ENCODE results near the gene PTPRT.

The PTPRT gene

GRCh38 chr20:42974347-42974746 lies 215.4 kb downstream of the PTPRT start:
- no peaks in the 10 kb centered on the region for H3K4me1 ChIP-seq (ENCODE audit: control insufficient read depth, insufficient read depth, low read length)
- H3K36me3 ChIP-seq (ENCODE audit: control insufficient read depth, insufficient read depth, low read length) = no peaks in the 10 kb centered on the region
- H3K27me3 ChIP-seq (ENCODE audit: control insufficient read depth, insufficient read depth, low read length) = no peaks in the 10 kb centered on the region
- no peak overlapping the region for H3K27ac ChIP-seq (ENCODE audit: low read depth, low read length)
- H3K9ac ChIP-seq (ENCODE audit: low read length) = no peak overlapping the region
- no peak overlapping the region for H3K4me3 ChIP-seq (ENCODE audit: low read length)

DNA sequence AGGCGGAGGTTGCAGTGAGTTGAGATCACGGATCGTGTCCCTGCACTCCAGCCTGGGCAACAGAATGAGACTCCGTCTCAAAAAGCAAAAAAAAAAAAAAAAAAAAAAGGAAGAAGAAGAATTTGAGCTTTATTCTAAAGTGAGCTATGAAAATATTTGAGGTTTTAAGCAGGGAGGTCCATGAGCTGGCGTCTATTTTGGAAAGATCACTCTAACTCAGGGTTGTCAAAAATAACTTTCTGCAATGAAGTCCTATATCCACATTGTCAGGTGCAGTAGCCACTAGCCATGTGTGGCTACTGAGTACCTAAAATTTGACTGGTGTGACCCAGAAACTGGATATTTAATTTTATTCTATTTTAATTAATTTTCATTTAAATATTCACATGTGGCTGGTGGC lies 217.1 kb downstream of the PTPRT start:
- H3K27me3 ChIP-seq (ENCODE audit: control insufficient read depth, insufficient read depth, low read length) = no peaks in the 10 kb centered on the region

GRCh38 chr20:42968746-42969145 lies 221.0 kb downstream of the PTPRT start:
- H3K4me3 ChIP-seq (ENCODE audit: low read length) = no peak overlapping the region
- H3K9ac ChIP-seq (ENCODE audit: low read length) = no peak overlapping the region
- no peaks in the 10 kb centered on the region for H3K36me3 ChIP-seq (ENCODE audit: control insufficient read depth, insufficient read depth, low read length)
- H3K27ac ChIP-seq (ENCODE audit: low read depth, low read length) = no peak overlapping the region
- H3K27me3 ChIP-seq (ENCODE audit: control insufficient read depth, insufficient read depth, low read length) = no peaks in the 10 kb centered on the region
- no peaks in the 10 kb centered on the region for H3K4me1 ChIP-seq (ENCODE audit: control insufficient read depth, insufficient read depth, low read length)

More for the DNA sequence above, 217.1 kb downstream of the PTPRT start:
- no peak overlapping the region for H3K27ac ChIP-seq (ENCODE audit: low read depth, low read length)
- H3K4me3 ChIP-seq (ENCODE audit: low read length) = no peak overlapping the region
- H3K9ac ChIP-seq (ENCODE audit: low read length) = no peak overlapping the region
- no peaks in the 10 kb centered on the region for H3K36me3 ChIP-seq (ENCODE audit: control insufficient read depth, insufficient read depth, low read length)
- no peaks in the 10 kb centered on the region for H3K4me1 ChIP-seq (ENCODE audit: control insufficient read depth, insufficient read depth, low read length)

GRCh38 chr20:42963796-42964195 lies 225.9 kb downstream of the PTPRT start:
- Histone ChIP-seq H3K27ac (ENCODE audit: low read depth, low read length) (no peak overlapping the region), H3K36me3 (ENCODE audit: control insufficient read depth, insufficient read depth, low read length) (no peaks in the 10 kb centered on the region), H3K9ac (ENCODE audit: low read length) (no peak overlapping the region), H3K4me1 (ENCODE audit: control insufficient read depth, insufficient read depth, low read length) (no peaks in the 10 kb centered on the region), H3K27me3 (ENCODE audit: control insufficient read depth, insufficient read depth, low read length) (no peaks in the 10 kb centered on the region), H3K4me3 (ENCODE audit: low read length) (no peak overlapping the region)

DNA sequence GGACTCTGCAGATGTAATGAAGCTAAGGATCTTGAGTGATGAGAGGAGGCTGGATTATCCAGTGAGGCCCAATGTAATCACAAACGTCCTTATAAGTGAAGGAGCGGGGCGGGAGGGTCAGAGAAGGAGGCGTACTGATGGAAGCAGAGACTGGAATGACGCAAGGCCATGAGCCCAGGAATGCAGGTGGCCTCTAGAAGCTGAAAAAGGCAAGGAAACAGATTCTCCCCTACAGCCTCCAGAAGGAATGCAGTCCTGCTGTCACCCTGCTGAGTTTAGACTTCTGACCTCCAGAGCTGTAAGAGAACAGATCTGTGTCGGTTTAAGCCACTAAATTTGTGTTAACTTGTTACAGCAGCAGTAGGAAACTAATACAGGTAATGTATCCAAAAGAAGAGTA lies 227.9 kb downstream of the PTPRT start:
- H3K4me3 ChIP-seq (ENCODE audit: low read length) = no peak overlapping the region
- H3K4me1 ChIP-seq (ENCODE audit: control insufficient read depth, insufficient read depth, low read length) = no peaks in the 10 kb centered on the region
- no peak overlapping the region for H3K27ac ChIP-seq (ENCODE audit: low read depth, low read length)
- no peak overlapping the region for H3K9ac ChIP-seq (ENCODE audit: low read length)
- no peaks in the 10 kb centered on the region for H3K27me3 ChIP-seq (ENCODE audit: control insufficient read depth, insufficient read depth, low read length)
- no peaks in the 10 kb centered on the region for H3K36me3 ChIP-seq (ENCODE audit: control insufficient read depth, insufficient read depth, low read length)

GRCh38 chr20:42959996-42960395 lies 229.7 kb downstream of the PTPRT start:
- H3K27ac ChIP-seq (ENCODE audit: low read depth, low read length) = no peak overlapping the region
- no peaks in the 10 kb centered on the region for H3K36me3 ChIP-seq (ENCODE audit: control insufficient read depth, insufficient read depth, low read length)
- no peak overlapping the region for H3K4me3 ChIP-seq (ENCODE audit: low read length)
- no peaks in the 10 kb centered on the region for H3K4me1 ChIP-seq (ENCODE audit: control insufficient read depth, insufficient read depth, low read length)
- no peak overlapping the region for H3K9ac ChIP-seq (ENCODE audit: low read length)
- no peaks in the 10 kb centered on the region for H3K27me3 ChIP-seq (ENCODE audit: control insufficient read depth, insufficient read depth, low read length)

DNA sequence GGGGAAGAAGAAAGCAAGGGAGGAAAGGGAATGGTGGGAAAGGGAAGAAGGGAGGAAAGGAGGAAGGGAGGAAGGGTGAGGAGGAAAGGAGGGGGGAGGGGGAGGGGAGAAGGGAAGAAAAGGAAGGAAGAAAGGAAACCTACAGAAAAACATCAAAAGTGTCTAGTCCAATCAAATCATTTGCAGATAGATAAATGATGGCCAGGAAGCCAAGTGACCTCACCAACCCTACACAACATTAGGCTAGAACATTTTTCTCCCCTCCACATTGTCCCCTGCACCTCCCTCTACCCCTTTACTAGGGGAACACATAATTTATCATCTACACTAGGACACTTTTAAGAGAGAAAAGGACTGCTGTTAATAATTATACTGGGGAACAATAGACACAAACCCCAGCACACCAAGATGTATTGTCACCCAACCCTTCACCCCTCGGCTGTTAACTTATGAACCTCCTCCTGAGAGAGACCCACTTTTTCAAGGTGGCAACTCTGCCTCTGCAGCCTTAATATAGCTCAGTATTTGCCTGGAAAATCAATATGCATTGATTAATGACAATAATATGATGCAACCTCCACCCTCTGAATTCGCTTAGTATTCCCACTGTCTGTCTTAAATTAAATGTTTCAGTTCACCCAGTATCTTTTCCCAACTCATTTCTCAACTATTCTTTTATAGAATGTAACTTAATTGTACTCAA lies 231.2 kb downstream of the PTPRT start:
- no peaks in the 10 kb centered on the region for H3K4me1 ChIP-seq (ENCODE audit: control insufficient read depth, insufficient read depth, low read length)
- no peak overlapping the region for H3K27ac ChIP-seq (ENCODE audit: low read depth, low read length)
- no peak overlapping the region for H3K9ac ChIP-seq (ENCODE audit: low read length)
- H3K27me3 ChIP-seq (ENCODE audit: control insufficient read depth, insufficient read depth, low read length) = no peaks in the 10 kb centered on the region
- no peaks in the 10 kb centered on the region for H3K36me3 ChIP-seq (ENCODE audit: control insufficient read depth, insufficient read depth, low read length)
- H3K4me3 ChIP-seq (ENCODE audit: low read length) = no peak overlapping the region

DNA sequence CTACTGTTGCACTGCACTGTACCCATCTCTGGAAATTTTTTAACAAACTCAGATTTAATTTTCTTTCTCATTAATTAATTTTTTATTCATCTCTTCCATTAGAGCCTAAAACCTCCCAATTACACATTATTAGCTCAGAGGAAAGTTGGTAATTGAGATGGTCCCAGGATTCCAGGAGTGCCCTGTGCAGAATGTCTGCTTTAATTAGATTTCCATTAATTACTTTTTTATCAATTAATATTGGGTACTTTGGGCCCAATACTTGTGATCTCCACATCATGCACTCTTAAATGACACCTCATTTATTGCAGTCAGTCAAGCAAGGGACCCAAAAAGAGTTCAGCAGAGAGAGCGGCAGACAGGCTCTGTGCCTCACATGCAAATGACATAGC lies 232.0 kb downstream of the PTPRT start:
- no peaks in the 10 kb centered on the region for H3K27me3 ChIP-seq (ENCODE audit: control insufficient read depth, insufficient read depth, low read length)
- no peak overlapping the region for H3K27ac ChIP-seq (ENCODE audit: low read depth, low read length)
- no peaks in the 10 kb centered on the region for H3K36me3 ChIP-seq (ENCODE audit: control insufficient read depth, insufficient read depth, low read length)
- no peaks in the 10 kb centered on the region for H3K4me1 ChIP-seq (ENCODE audit: control insufficient read depth, insufficient read depth, low read length)
- H3K4me3 ChIP-seq (ENCODE audit: low read length) = no peak overlapping the region
- no peak overlapping the region for H3K9ac ChIP-seq (ENCODE audit: low read length)

DNA sequence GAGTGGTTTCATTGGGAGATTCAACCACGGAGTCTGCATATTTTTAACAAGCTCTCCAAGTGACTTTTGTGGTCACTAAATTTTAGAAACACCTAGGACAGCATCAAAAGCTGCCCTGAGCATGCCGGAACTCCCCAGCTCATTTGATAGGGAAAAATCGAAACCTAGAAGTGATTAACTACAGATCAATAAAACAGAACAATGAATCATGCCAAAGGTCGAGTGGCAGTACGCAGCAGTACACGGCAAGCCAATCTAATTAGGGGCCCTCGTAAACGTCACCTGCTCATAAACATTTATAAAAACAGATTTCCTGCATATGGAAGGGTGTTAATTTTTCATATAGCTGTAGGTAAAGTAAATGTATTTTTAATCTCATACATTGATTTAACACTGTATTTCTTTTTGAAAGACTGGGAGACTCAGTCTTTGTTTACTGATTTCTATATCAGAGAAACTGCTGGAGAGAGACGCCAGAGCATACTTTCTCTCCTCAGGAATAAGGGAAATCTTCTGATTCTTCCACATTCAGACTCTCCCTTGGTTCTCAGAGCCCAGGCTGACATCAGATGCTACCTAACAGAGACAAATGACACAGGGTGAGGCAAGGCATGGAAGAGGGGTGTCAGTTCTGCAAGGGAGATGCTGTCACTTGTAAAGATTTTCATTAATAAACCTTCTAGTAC lies 232.5 kb downstream of the PTPRT start:
- Histone ChIP-seq H3K27me3 (ENCODE audit: control insufficient read depth, insufficient read depth, low read length) (no peaks in the 10 kb centered on the region), H3K4me1 (ENCODE audit: control insufficient read depth, insufficient read depth, low read length) (no peaks in the 10 kb centered on the region), H3K36me3 (ENCODE audit: control insufficient read depth, insufficient read depth, low read length) (no peaks in the 10 kb centered on the region), H3K27ac (ENCODE audit: low read depth, low read length) (no peak overlapping the region), H3K4me3 (ENCODE audit: low read length) (no peak overlapping the region), H3K9ac (ENCODE audit: low read length) (no peak overlapping the region)

DNA sequence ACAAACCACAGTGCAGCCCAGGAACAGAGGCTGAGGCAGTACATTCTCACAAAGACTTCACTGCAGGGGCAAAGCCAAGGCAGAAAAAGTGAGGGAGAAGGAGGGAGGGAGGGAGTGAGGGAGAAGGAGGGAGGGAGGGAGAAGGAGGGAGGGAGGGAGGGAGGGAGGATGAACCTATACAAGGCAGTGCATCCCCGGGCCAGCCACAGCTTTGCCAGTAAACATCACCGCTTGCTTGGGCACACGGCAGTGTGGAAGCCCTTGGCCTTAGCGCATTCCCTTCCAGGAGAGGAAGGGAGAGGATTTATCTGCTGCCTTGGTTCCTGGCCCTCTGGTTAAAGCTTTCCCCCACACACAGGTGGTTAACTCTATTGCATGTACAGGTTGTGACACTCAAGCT lies 234.0 kb downstream of the PTPRT start:
- Histone ChIP-seq H3K4me3 (ENCODE audit: low read length) (no peak overlapping the region), H3K36me3 (ENCODE audit: control insufficient read depth, insufficient read depth, low read length) (no peaks in the 10 kb centered on the region), H3K27me3 (ENCODE audit: control insufficient read depth, insufficient read depth, low read length) (no peaks in the 10 kb centered on the region), H3K4me1 (ENCODE audit: control insufficient read depth, insufficient read depth, low read length) (no peaks in the 10 kb centered on the region), H3K27ac (ENCODE audit: low read depth, low read length) (no peak overlapping the region), H3K9ac (ENCODE audit: low read length) (no peak overlapping the region)

- H3K27me3 ChIP-seq (ENCODE audit: control insufficient read depth, insufficient read depth, low read length) = no peaks in the 10 kb centered on the region
- H3K9ac ChIP-seq (ENCODE audit: low read length) = no peak overlapping the region
- no peak overlapping the region for H3K27ac ChIP-seq (ENCODE audit: low read depth, low read length)
- H3K36me3 ChIP-seq (ENCODE audit: control insufficient read depth, insufficient read depth, low read length) = no peaks in the 10 kb centered on the region
- no peaks in the 10 kb centered on the region for H3K4me1 ChIP-seq (ENCODE audit: control insufficient read depth, insufficient read depth, low read length)
- no peak overlapping the region for H3K4me3 ChIP-seq (ENCODE audit: low read length)
These were observed 234.8 kb downstream of the PTPRT start for GRCh38 chr20:42954951-42955350.

- no peak overlapping the region for H3K27ac ChIP-seq (ENCODE audit: low read depth, low read length)
- H3K36me3 ChIP-seq (ENCODE audit: control insufficient read depth, insufficient read depth, low read length) = no peaks in the 10 kb centered on the region
- no peak overlapping the region for H3K4me3 ChIP-seq (ENCODE audit: low read length)
- H3K27me3 ChIP-seq (ENCODE audit: control insufficient read depth, insufficient read depth, low read length) = no peaks in the 10 kb centered on the region
- H3K9ac ChIP-seq (ENCODE audit: low read length) = no peak overlapping the region
- no peaks in the 10 kb centered on the region for H3K4me1 ChIP-seq (ENCODE audit: control insufficient read depth, insufficient read depth, low read length)
These were observed 239.8 kb downstream of the PTPRT start for GRCh38 chr20:42949950-42950349.

All from rectal smooth muscle tissue (tissue), 1 donor.